Stomach (tissue), 9 donors: ENCODE measurements around the gene NUDT1. TPM values are rescaled to one million over a fixed set of nuclear protein-coding genes. Genes with fewer than 3 reads are reported as not detected.

ENCODE experiments used
- DNase-seq, 2 donors: peaks; one replicate each; pipeline versions ENCODE4 v3.0.0 to v3.0.0-alpha.2; 2013 to 2019
- H3K27ac ChIP-seq, 5 donors: fragments of 200-600 bp in 4 of 5; sonication (generic) in 4 of 5; one replicate each; pipeline ENCODE4 v1.5.1; 2013 to 2019; ENCODE audit warnings: mild to moderate bottlenecking in 1 of 5, moderate library complexity in 1 of 5
- H3K27me3 ChIP-seq, 3 donors: fragments of 200-600 bp; sonication (generic); one replicate each; pipeline ENCODE4 v1.5.1; 2017 to 2019; ENCODE audit warnings: mixed run types in 1 of 3
- H3K36me3 ChIP-seq, 4 donors: fragments of 200-600 bp; sonication (generic); 1 replicate in 3 of 4; 2 replicates in 1 of 4; pipeline ENCODE4 v1.5.1; 2016 to 2019
- H3K4me1 ChIP-seq, 4 donors: fragments of 200-600 bp; sonication (generic); one replicate each; pipeline ENCODE4 v1.5.1; 2016 to 2019
- H3K4me3 ChIP-seq, 4 donors: fragments of 200-600 bp; sonication (generic) in 3 of 4; one replicate each; pipeline ENCODE4 v1.5.1; 2016 to 2019; ENCODE audit warnings: mild to moderate bottlenecking in 1 of 4
- H3K9me3 ChIP-seq, 4 donors: fragments of 200-600 bp; sonication (generic); one replicate each; pipeline ENCODE4 v1.5.1; 2016 to 2019
- CTCF ChIP-seq, 7 experiments: fragments of 450-650 bp in 4 of 7; fragments of 200-600 bp in 3 of 7; sonication (generic) in 3 of 7; IDR thresholded peaks; one replicate each; pipeline ENCODE4 v1.5.1; 2016 to 2019; ENCODE audit warnings: antibody characterized with exemption in 7 of 7, control low read depth in 2 of 7, mild to moderate bottlenecking in 1 of 7
- EP300 ChIP-seq: sonication (generic); formaldehyde crosslinking; IDR thresholded peaks from one replicate; pipeline ENCODE4 v1.6.1; 2017; ENCODE audit warnings: antibody characterized with exemption
- POLR2A ChIP-seq, 4 donors: fragments of 450-650 bp; IDR thresholded peaks; one replicate each; pipeline ENCODE4 v1.6.1; 2016; ENCODE audit warnings: antibody characterized with exemption in 4 of 4, control low read depth in 2 of 4, mild to moderate bottlenecking in 1 of 4, moderate library complexity in 1 of 4
- POLR2AphosphoS5 ChIP-seq, 3 donors: sonication (generic); formaldehyde crosslinking; IDR thresholded peaks; one replicate each; pipeline ENCODE4 v1.6.1; 2016; ENCODE audit warnings: antibody characterized with exemption in 3 of 3
- WGBS, 5 donors: extraction: QIAGEN DNeasy Blood & Tissue Kit in 3 of 5; methylation state at CpG; one replicate each; pipeline versions ENCODE4 v1.1.5 to v1.1.7; 2013 to 2018; 5-methylcytosine and 5-hydroxymethylcytosine counted together
- intact Hi-C: fragments of 100-400 bp; cut with DNase I; formaldehyde crosslinking; loops from one replicate; pipeline ENCODE4 v1.15.1; 2023; ENCODE audit warnings: low total_unique reads
- polyA plus RNA-seq, 3 donors: library from polyadenylated mRNA; stranded (reverse); fragments of 200-250 nt; gene quantifications; one replicate each; pipeline ENCODE4 v1.2.3, GENCODE V29; 2013
- total RNA-seq, 5 donors: library from RNA; depleted of rRNA; stranded (reverse); fragments of >200 nt; gene quantifications; one replicate each; pipeline versions ENCODE4 v1.1.0 to v1.2.3, GENCODE V29; 2014 to 2016
- donor health status: healthy with polysubstance abuse.
- donor health status: Bipolar disorder and iron deficiency.
- donor health status: healthy.

The NUDT1 gene
- total and polyA plus RNA-seq, 8 donors: 4.6 to 37.1 (median 12.0) TPM; not detected in 2

- Histone ChIP-seq H3K4me1 (peaks cover 18 to 37% (median 27%) of the 10 kb centered on the region in 4 donors), H3K36me3 (peaks cover 14 to 23% (median 19%) of the 10 kb centered on the region in 4 donors), H3K27me3 (no peaks in the 10 kb centered on the region), H3K4me3 (peak overlapping the region; percentile 69 to 100 (median 98)), H3K27ac (peak overlapping the region; percentile 65 to 91 (median 78)), H3K9me3 (no peaks in the 10 kb centered on the region)
- WGBS, 5 donors: 10 to 30% (median 17%) methylated on average over 19 to 21 of the region's 21 CpGs
- intact Hi-C loops: loop anchor here (10.0 kb wide), 1 partner anchor 102 kb away; no protein-coding TSS in a partner anchor
- peak in 1 of 2 donors; percentile 37 for DNase-seq
- TF ChIP-seq EP300: no peak
- TF ChIP-seq POLR2AphosphoS5 (IDR thresholded peaks at IDR 0.05): no peak
- TF ChIP-seq POLR2A (IDR thresholded peaks at IDR 0.05): no peak
- TF ChIP-seq CTCF (IDR thresholded peaks at IDR 0.05): no peak
Observed at GRCh38 chr7:2242541-2243429, 759 bp downstream of the NUDT1 start.

DNA sequence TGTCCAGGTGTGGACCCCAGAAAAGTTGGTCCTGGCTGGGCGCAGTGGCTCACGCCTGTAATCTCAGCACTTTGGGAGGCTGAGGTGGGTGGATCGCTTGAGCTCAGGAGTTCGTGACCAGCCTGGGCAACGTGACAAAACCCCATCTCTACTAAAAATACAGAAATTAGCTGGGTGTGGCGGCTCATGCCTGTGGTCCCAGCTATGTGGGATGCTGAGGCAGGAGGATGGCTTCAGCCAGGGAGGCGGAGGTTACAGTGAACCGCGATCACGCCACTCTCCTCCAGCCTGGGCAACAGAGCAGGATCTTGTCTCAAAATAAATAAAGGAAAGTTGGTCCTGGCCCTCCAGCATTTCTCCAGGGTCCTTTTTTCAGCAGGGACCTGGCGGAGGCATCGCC is 1.4 kb downstream of the NUDT1 start:
- Histone ChIP-seq H3K27me3 (no peaks in the 10 kb centered on the region), H3K27ac (no peak overlapping the region), H3K36me3 (peaks cover 8 to 16% (median 12%) of the 10 kb centered on the region in 4 donors), H3K9me3 (no peaks in the 10 kb centered on the region), H3K4me1 (peaks cover 18 to 40% (median 27%) of the 10 kb centered on the region in 4 donors), H3K4me3 (no peak overlapping the region)
- intact Hi-C loops: loop anchor here (10.0 kb wide), 1 partner anchor 101 kb away; no protein-coding TSS in a partner anchor
- no peak for TF ChIP-seq POLR2A (IDR thresholded peaks at IDR 0.05)
- no peak for TF ChIP-seq POLR2AphosphoS5 (IDR thresholded peaks at IDR 0.05)
- TF ChIP-seq CTCF (IDR thresholded peaks at IDR 0.05): no peak
- TF ChIP-seq EP300: no peak
- 76 to 90% (median 78%) methylated on average over 12 of the region's 12 CpGs for WGBS, 5 donors
- DNase-seq: no peak

DNA sequence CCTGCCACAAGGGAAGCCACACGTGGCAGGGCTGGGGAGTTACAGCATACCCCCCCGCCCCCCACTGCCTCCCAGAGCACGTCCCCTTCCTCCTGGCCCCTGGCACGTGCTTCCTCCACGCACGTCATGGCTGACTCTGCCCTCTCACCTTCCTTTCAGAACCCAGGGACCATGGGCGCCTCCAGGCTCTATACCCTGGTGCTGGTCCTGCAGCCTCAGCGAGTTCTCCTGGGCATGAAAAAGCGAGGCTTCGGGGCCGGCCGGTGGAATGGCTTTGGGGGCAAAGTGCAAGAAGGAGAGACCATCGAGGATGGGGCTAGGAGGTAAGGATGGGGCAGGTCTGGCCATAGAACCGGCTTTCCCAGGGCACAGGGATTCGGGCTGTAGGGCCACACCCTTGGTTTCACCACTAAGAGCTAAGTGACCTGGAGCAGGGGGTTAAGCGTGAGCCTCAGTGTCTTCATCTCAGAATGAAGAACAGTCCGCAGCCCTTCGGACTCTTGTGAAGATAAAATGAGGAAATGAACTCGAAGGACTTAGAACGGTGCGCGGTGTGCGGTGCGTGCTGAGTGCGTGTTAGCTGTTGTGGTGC is 2.5 kb downstream of the NUDT1 start:
- H3K4me3 ChIP-seq: no peak overlapping the region
- peaks cover 18 to 50% (median 29%) of the 10 kb centered on the region in 4 donors for H3K4me1 ChIP-seq
- WGBS, 5 donors: 81 to 86% (median 83%) methylated on average over 24 to 25 of the region's 25 CpGs
- H3K27ac ChIP-seq: no peak overlapping the region
- intact Hi-C loops: loop anchor here (10.0 kb wide), 1 partner anchor 100 kb away; no protein-coding TSS in a partner anchor
- no peak for DNase-seq
- H3K27me3 ChIP-seq: no peaks in the 10 kb centered on the region
- H3K9me3 ChIP-seq: no peaks in the 10 kb centered on the region
- H3K36me3 ChIP-seq: peaks cover under 1 to 6% (median 2%) of the 10 kb centered on the region in 4 donors
- TF ChIP-seq POLR2AphosphoS5 (IDR thresholded peaks at IDR 0.05): no peak
- no peak for TF ChIP-seq CTCF (IDR thresholded peaks at IDR 0.05)
- TF ChIP-seq EP300: no peak
- TF ChIP-seq POLR2A (IDR thresholded peaks at IDR 0.05): no peak
